HFFc6 (cell line): ENCODE measurements around the gene JUP. TPM values are rescaled to one million over a fixed set of nuclear protein-coding genes. Genes with fewer than 3 reads are reported as not detected.

Source experiments
- DNase-seq: peaks from one replicate; pipeline ENCODE4 v3.0.0-alpha.2; 2018
- H3K27ac Mint-ChIP-seq: 2 replicates; pipeline ENCODE4 v1.8.0; 2020; ENCODE audit warnings: mild to moderate bottlenecking, mixed read lengths
- H3K27me3 Mint-ChIP-seq: 2 replicates; pipeline ENCODE4 v1.8.0; 2021; ENCODE audit warnings: mild to moderate bottlenecking, moderate library complexity, mixed read lengths; ENCODE audit not compliant: insufficient read depth
- H3K36me3 Mint-ChIP-seq: 2 replicates; pipeline ENCODE4 v1.8.0; 2021; ENCODE audit warnings: low read depth, mixed read lengths
- H3K4me1 Mint-ChIP-seq: 2 replicates; pipeline ENCODE4 v1.8.0; 2020; ENCODE audit warnings: low read depth, mixed read lengths
- H3K4me3 Mint-ChIP-seq: 2 replicates; pipeline ENCODE4 v1.8.0; 2020; ENCODE audit warnings: mild to moderate bottlenecking, moderate library complexity, mixed read lengths
- H3K9me3 Mint-ChIP-seq: 2 replicates; pipeline ENCODE4 v1.8.0; 2020; ENCODE audit warnings: mild to moderate bottlenecking, mixed read lengths
- total RNA-seq, 6 experiments: library from RNA; stranded (reverse); fragmentation: NEBNext Ultra II Directional; extraction: Animal tissue kit (Norgen Biotek cat#: 25700); gene quantifications; 2 replicates in 1 of 6; 3 replicates in 5 of 6; pipeline ENCODE4 v1.2.3, GENCODE V29; 2021
- TF ChIP-seq, protein P1 (sequence below): fragments of 200-600 bp; sonication (generic); IDR thresholded peaks from 2 replicates; pipeline ENCODE4 v1.5.0; 2021; ENCODE audit warnings: antibody characterized with exemption, mild to moderate bottlenecking

Gene JUP
- total RNA-seq, 6 experiments from 2014 or later, result 1.5 to 9.1 (median 1.9) TPM

GRCh38 chr17:41824086-41824485 is 37.6 kb upstream of the JUP start:
- peak overlapping the region; percentile 45; the same call in 1 of the 2 replicates for H3K27ac Mint-ChIP-seq
- no peak overlapping the region for H3K4me3 Mint-ChIP-seq
- no peaks in the 10 kb centered on the region for H3K9me3 Mint-ChIP-seq
- no peaks in the 10 kb centered on the region for H3K4me1 Mint-ChIP-seq
- H3K36me3 Mint-ChIP-seq, result no peaks in the 10 kb centered on the region
- peaks cover 9% of the 10 kb centered on the region for H3K27me3 Mint-ChIP-seq
- DNase-seq, result no peak
- TF ChIP-seq, protein P1, sequence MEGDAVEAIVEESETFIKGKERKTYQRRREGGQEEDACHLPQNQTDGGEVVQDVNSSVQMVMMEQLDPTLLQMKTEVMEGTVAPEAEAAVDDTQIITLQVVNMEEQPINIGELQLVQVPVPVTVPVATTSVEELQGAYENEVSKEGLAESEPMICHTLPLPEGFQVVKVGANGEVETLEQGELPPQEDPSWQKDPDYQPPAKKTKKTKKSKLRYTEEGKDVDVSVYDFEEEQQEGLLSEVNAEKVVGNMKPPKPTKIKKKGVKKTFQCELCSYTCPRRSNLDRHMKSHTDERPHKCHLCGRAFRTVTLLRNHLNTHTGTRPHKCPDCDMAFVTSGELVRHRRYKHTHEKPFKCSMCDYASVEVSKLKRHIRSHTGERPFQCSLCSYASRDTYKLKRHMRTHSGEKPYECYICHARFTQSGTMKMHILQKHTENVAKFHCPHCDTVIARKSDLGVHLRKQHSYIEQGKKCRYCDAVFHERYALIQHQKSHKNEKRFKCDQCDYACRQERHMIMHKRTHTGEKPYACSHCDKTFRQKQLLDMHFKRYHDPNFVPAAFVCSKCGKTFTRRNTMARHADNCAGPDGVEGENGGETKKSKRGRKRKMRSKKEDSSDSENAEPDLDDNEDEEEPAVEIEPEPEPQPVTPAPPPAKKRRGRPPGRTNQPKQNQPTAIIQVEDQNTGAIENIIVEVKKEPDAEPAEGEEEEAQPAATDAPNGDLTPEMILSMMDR, result no peak

- peaks cover 9% of the 10 kb centered on the region for H3K27me3 Mint-ChIP-seq
- no peak for DNase-seq
- TF ChIP-seq, protein P1, result no peak
- no peaks in the 10 kb centered on the region for H3K9me3 Mint-ChIP-seq
- no peak overlapping the region; the same call in 1 of the 2 replicates for H3K27ac Mint-ChIP-seq
- H3K4me3 Mint-ChIP-seq, result no peak overlapping the region
- H3K4me1 Mint-ChIP-seq, result no peaks in the 10 kb centered on the region
- H3K36me3 Mint-ChIP-seq, result no peaks in the 10 kb centered on the region; the same call in 1 of the 2 replicates
Measured at GRCh38 chr17:41823580-41823979, 37.1 kb upstream of the JUP start.

DNA sequence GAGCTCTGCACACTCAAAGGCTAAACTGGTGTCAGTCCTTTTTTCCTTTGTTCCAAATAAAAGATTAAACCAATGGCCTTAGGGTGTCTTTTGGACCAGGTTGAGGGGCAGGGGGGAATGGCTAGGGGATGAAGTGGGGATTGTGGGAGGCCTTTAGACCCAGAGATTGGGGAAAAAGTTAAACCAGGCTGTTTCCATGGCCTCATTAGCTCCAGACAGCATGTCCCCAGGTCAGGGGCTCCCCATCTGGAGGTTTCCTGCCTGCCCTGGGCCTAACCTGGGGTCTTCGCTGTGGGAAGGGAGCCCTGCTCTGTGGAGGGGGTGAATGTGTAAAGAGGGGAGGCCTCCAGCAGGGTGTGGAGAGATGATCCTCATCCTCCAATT is 36.6 kb upstream of the JUP start:
- Mint-ChIP-seq H3K4me1 (no peaks in the 10 kb centered on the region), H3K9me3 (no peaks in the 10 kb centered on the region), H3K4me3 (no peak overlapping the region)

GRCh38 chr17:41822216-41823140 is 36.0 kb upstream of the JUP start:
- H3K27me3 Mint-ChIP-seq, result peaks cover 10% of the 10 kb centered on the region
- TF ChIP-seq, protein P1, result no peak
- no peak overlapping the region for H3K4me3 Mint-ChIP-seq
- no peak overlapping the region for H3K27ac Mint-ChIP-seq
- H3K9me3 Mint-ChIP-seq, result no peaks in the 10 kb centered on the region
- H3K4me1 Mint-ChIP-seq, result no peaks in the 10 kb centered on the region
- peaks cover 8% of the 10 kb centered on the region; the same call in 1 of the 2 replicates for H3K36me3 Mint-ChIP-seq
- DNase-seq, result no peak

More for the DNA sequence above, 36.6 kb upstream of the JUP start:
- Mint-ChIP-seq H3K27ac (no peak overlapping the region), H3K27me3 (peaks cover 9% of the 10 kb centered on the region), H3K36me3 (peaks cover 4% of the 10 kb centered on the region; the same call in 1 of the 2 replicates)
- TF ChIP-seq, protein P1, result no peak
- DNase-seq, result no peak

- no peak overlapping the region for H3K4me3 Mint-ChIP-seq
- DNase-seq, result no peak
- no peaks in the 10 kb centered on the region for H3K9me3 Mint-ChIP-seq
- TF ChIP-seq, protein P1, result no peak
- H3K27ac Mint-ChIP-seq, result no peak overlapping the region
- no peaks in the 10 kb centered on the region for H3K4me1 Mint-ChIP-seq
- H3K27me3 Mint-ChIP-seq, result peaks cover 10% of the 10 kb centered on the region
- H3K36me3 Mint-ChIP-seq, result peaks cover 8% of the 10 kb centered on the region; the same call in 1 of the 2 replicates
Measured at GRCh38 chr17:41821776-41822175, 35.3 kb upstream of the JUP start.
